NB4 (cell line): ENCODE measurements around the gene CCT6A.
"Not testable (repeated sequence)": the region's sequence is repeated elsewhere in the genome, so short reads cannot be mapped to it uniquely, and the experiment has no call there.

ENCODE experiments used
- DNase-seq: peaks from one replicate; pipeline ENCODE4 v3.0.0; 2010; ENCODE audit warnings: low read depth
- H3K4me3 ChIP-seq: one replicate; pipeline ENCODE4 v1.5.1; 2011; ENCODE audit warnings: mild to moderate bottlenecking, low read depth, low read length, moderate library complexity
- CTCF ChIP-seq: IDR thresholded peaks from one replicate; pipeline ENCODE4 v1.5.1; 2012; ENCODE audit warnings: low read depth, low read length
- MYC ChIP-seq: IDR thresholded peaks from 2 replicates; pipeline ENCODE4 v1.6.1; 2011; ENCODE audit warnings: low read depth, low read length
- POLR2A ChIP-seq: IDR thresholded peaks from 2 replicates; pipeline ENCODE4 v1.6.1; 2011; ENCODE audit warnings: mild to moderate bottlenecking; ENCODE audit not compliant: insufficient read length; ENCODE audit errors: extremely low read depth
- TF ChIP-seq, protein P1 (sequence below): IDR thresholded peaks from 2 replicates; pipeline ENCODE4 v1.6.1; 2011; ENCODE audit warnings: low read depth, low read length

CCT6A gene

GRCh38 chr7:56074371-56074791, 22.8 kb downstream of the CCT6A start:
- no peak overlapping the region for H3K4me3 ChIP-seq
- TF ChIP-seq CTCF (peak; percentile 89), POLR2A (no peak), MYC (no peak)
- TF ChIP-seq, protein P1, sequence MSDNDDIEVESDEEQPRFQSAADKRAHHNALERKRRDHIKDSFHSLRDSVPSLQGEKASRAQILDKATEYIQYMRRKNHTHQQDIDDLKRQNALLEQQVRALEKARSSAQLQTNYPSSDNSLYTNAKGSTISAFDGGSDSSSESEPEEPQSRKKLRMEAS, result no peak
- DNase-seq, result peak; percentile 76

DNA sequence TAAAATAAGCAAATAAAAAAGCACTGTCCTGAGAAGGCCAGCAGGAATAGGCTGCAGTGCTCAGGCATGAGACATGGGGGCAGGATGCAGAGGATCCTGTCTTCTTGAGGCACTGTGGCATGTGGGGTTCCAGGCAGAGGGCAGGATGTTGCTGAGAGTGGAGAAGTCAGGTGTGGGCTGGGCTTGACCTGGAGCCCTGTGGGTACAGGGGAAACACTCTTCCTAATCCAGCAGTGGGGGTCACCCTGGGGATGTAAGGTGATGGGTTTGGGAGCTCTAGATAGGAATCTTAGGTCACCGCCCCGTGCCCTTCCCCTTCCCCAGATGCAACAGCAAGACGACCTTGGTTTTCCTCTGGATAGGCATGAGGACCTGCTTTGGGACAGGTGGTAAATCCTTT, 26.1 kb downstream of the CCT6A start:
- H3K4me3 ChIP-seq, result no peak overlapping the region
- no peak for DNase-seq
- TF ChIP-seq CTCF (no peak), POLR2A (no peak), MYC (no peak)
- TF ChIP-seq, protein P1, result no peak

DNA sequence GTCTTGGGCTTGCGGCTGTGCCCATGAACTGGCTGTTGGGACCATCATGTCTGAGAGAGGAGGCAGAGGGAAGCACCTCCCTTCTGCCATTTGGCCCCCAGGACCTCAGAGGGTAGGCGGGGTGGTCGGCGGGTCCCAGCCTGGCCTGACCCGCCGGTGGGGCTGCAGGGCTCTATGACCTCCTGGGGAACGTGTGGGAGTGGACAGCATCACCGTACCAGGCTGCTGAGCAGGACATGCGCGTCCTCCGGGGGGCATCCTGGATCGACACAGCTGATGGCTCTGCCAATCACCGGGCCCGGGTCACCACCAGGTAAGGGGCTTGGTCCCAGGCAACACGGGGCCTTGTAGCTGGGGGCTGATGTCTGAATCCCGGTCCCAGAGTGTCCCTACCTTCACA, 26.6 kb downstream of the CCT6A start:
- H3K4me3 ChIP-seq, result no peak overlapping the region
- TF ChIP-seq, protein P1, result no peak
- TF ChIP-seq CTCF, result no peak
- TF ChIP-seq MYC, result no peak
- no peak for TF ChIP-seq POLR2A
- no peak for DNase-seq

GRCh38 chr7:56079450-56080185, 28.1 kb downstream of the CCT6A start:
- no peak for DNase-seq
- TF ChIP-seq CTCF (no peak), POLR2A (no peak), MYC (no peak)
- TF ChIP-seq, protein P1, result no peak

DNA sequence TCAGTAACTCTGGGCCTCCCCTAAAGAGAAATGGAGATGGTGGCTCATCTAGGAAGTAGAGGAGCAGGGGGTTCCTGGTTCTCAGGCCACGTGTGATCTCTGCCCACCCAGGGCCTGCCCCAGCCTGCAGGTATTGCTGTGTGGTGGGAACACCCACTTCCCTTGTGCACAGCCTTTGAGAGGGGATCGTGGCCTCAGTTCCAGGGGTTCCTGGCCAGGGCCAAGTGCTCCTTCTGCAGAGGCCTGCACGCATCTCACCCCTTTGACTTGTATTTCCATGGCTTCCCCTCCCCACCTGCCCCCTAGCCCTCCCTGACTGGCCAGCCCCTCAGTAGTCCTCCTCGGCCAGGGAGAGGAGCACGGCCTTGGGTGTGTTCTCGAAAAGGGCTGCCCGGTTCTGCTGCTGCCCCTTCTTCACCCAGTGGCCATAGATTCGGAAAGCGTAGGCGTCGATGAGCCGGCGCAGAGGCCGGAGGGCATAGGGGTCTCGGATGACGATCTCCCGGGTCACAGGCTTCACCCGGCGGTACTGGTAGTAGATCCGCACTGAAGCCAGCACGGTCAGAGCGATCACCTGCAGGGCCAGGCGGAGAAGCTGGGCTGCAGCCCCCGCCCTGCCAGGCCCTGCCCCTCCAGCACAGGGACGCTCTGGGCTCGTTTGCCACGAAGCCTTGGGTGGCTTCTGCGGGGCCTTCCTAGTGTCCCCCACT, 29.3 kb downstream of the CCT6A start:
- not testable (repeated sequence) for H3K4me3 ChIP-seq, DNase-seq

More at GRCh38 chr7:56079450-56080185, 28.1 kb downstream of the CCT6A start:
- H3K4me3 ChIP-seq, result no peak overlapping the region

DNA sequence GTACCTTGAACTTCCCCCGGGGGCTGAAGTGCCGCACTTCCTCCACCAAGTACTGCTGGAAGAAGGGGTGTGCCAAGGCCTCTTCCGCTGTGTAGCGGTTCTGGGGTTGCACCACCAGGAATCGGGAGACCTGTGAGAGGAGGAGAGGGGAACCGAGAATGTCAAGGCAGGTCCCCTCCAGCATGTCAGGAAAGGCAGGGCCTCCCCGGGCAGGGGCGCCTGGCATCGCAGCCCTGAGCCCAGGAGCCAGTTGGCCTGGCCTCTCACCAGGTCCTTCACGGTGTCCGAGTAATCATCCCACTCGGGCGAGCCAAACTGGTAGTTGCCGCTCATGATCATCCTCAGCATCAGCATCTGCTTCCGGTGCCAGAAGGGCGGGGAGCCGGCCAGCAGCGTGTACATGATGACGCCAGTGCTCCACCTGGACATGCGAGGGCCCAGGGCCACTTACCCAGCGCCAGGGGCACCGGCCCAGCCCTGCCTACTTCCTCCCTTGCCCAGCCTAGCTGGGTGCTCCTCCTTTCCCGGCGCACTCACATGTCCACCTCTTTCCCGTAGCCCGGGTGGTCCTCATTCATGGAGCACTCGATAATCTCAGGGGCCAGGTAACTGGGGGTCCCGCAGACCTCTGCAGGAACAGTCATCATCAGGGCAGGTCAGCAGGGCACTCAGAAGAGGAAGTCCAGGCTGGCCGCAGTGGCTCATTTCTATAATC, 30.2 kb downstream of the CCT6A start:
- no peak overlapping the region for H3K4me3 ChIP-seq
- TF ChIP-seq POLR2A (no peak), MYC (no peak), CTCF (no peak)
- TF ChIP-seq, protein P1, result no peak
- no peak for DNase-seq
